SK-N-SH (cell line): ENCODE measurements around the gene APOOL.

Experiments
- EP300 ChIP-seq, 2 experiments: IDR thresholded peaks; 2 replicates each; pipeline versions ENCODE4 v1.4.0 to v1.6.1; 2012; ENCODE audit warnings: borderline replicate concordance in 1 of 2, low read depth in 1 of 2, low read length in 1 of 2
- EZH2phosphoT487 ChIP-seq: fragments of 200-600 bp; sonication (generic); IDR thresholded peaks from 2 replicates; pipeline ENCODE4 v1.6.1; 2017; ENCODE audit warnings: low read depth, mixed run types, mild to moderate bottlenecking, antibody characterized with exemption, moderate library complexity, borderline replicate concordance
- MAX ChIP-seq: IDR thresholded peaks from 2 replicates; pipeline ENCODE4 v1.4.0; 2012; ENCODE audit warnings: low read depth
- MXI1 ChIP-seq: IDR thresholded peaks from 2 replicates; pipeline ENCODE4 v1.6.1; 2012; ENCODE audit warnings: mild to moderate bottlenecking, low read depth, low read length, improper control_type of control experiment
- POLR2AphosphoS5 ChIP-seq: IDR thresholded peaks from 2 replicates; pipeline ENCODE4 v1.6.1; 2012; ENCODE audit warnings: low read depth, low read length
- REST ChIP-seq: IDR thresholded peaks from 2 replicates; pipeline ENCODE4 v1.6.1; 2012; ENCODE audit warnings: mild to moderate bottlenecking, low read depth, low read length, moderate library complexity
- RFX5 ChIP-seq: IDR thresholded peaks from 2 replicates; pipeline ENCODE4 v1.6.1; 2012; ENCODE audit warnings: mild to moderate bottlenecking, improper control_type of control experiment, low read length
- SIN3A ChIP-seq: IDR thresholded peaks from 2 replicates; pipeline ENCODE4 v1.6.1; 2012; ENCODE audit warnings: low read depth, mild to moderate bottlenecking, low read length, moderate library complexity, borderline replicate concordance
- SMC3 ChIP-seq: IDR thresholded peaks from 2 replicates; pipeline ENCODE4 v1.6.1; 2012; ENCODE audit warnings: low read depth, low read length, improper control_type of control experiment
- TAF1 ChIP-seq: IDR thresholded peaks from 2 replicates; pipeline ENCODE4 v1.6.1; 2012; ENCODE audit warnings: low read depth, mild to moderate bottlenecking, low read length, moderate library complexity, borderline replicate concordance
- USF2 ChIP-seq: fragments of 150-350 bp; IDR thresholded peaks from 2 replicates; pipeline ENCODE4 v1.6.1; 2017; ENCODE audit warnings: antibody characterized with exemption, low read length, low read depth, borderline replicate concordance
- ZBTB33 ChIP-seq: IDR thresholded peaks from 2 replicates; pipeline ENCODE4 v1.4.0; 2012; ENCODE audit warnings: low read depth, borderline replicate concordance
- TF ChIP-seq, protein P1 (sequence below): fragments of 200-600 bp; sonication (generic); IDR thresholded peaks from 2 replicates; pipeline ENCODE4 v1.6.1; 2017; ENCODE audit warnings: antibody characterized with exemption, mild to moderate bottlenecking, moderate library complexity

GRCh38 chrX:85114171-85114570, 110.5 kb downstream of the APOOL start:
- TF ChIP-seq MAX (no peak), POLR2AphosphoS5 (no peak), TAF1 (no peak), EP300 (IDR thresholded peaks at IDR 0.05; ENCODE audit: borderline replicate concordance in 1 of 2, low read depth in 1 of 2, low read length in 1 of 2) (no peak), MXI1 (no peak), REST (no peak), SIN3A (no peak), SMC3 (no peak), USF2 (no peak), RFX5 (no peak), ZBTB33 (no peak), EZH2phosphoT487 (no peak)
- TF ChIP-seq, protein P1, sequence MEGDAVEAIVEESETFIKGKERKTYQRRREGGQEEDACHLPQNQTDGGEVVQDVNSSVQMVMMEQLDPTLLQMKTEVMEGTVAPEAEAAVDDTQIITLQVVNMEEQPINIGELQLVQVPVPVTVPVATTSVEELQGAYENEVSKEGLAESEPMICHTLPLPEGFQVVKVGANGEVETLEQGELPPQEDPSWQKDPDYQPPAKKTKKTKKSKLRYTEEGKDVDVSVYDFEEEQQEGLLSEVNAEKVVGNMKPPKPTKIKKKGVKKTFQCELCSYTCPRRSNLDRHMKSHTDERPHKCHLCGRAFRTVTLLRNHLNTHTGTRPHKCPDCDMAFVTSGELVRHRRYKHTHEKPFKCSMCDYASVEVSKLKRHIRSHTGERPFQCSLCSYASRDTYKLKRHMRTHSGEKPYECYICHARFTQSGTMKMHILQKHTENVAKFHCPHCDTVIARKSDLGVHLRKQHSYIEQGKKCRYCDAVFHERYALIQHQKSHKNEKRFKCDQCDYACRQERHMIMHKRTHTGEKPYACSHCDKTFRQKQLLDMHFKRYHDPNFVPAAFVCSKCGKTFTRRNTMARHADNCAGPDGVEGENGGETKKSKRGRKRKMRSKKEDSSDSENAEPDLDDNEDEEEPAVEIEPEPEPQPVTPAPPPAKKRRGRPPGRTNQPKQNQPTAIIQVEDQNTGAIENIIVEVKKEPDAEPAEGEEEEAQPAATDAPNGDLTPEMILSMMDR = no peak
